ENCODE measurements around the gene COA5.

Gene COA5

DNA sequence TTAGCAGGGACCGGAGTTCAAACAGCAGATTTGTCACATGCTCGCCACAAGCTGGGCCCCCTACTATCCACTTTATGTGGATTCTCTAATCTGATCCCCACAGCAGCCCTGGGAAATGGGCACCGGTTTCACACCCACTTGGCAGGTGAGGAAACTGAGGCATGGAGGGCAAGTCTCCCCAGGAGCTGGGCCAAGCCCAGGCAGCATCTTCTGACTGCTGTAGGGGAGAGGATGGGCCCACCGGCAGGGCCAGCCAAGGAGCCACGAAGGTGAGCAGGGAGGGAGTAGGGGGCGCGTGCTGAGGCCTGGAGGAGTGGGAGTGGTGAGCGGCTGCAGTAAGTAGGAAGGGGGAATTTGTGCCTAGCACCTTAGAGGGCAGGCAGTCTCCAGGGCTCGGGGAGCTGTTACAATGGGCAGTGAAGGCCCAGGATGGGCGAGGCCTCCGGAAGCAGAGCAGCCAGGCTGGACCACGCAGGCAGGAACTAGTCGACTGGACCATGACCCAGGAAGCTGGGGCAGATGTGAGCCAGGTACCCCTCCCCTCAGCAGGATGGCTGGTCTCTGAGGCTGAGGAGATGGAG, 37.1 kb downstream of the COA5 start:
- DNase-seq = no peak

DNA sequence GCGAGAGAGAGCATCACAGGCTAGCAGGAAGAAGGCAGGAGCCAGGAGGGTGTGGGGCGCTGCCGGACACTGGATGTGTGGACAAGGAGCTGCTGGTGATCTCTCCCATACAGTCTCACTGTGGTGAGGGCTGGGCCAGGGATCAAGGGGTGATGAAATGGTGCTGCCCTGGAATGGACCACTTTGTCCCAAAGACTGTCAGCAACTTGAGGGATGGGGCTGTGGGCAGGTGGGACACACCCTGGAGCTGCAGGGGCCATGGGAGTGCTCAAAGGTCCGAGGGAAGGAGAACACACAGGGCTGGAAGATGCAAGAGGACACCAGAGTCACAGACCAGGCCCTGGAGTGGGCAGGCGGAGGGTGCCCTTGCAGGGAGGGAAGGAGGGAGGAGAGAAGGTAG, 38.0 kb downstream of the COA5 start:
- DNase-seq = no peak

DNA sequence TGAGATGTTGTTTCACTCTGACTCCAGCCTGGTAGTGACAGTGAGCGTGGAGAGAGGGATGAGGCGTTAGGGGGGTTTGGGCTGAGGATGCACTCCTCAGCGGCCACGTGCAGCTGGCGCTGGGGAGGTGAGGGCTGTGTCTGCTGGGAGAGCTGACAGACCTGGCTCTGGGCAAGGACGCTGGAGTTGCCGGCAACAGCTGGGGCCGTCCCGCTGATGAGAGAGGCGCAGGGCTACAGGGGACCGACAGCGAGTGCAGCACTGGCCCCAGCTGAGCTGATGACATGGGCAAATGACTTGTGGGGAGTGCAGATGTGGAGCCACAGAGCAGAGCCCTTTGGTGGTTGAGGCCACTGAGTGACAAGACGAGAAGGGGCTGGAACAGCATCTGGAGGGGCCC, 38.4 kb downstream of the COA5 start:
- no peak for DNase-seq

DNA sequence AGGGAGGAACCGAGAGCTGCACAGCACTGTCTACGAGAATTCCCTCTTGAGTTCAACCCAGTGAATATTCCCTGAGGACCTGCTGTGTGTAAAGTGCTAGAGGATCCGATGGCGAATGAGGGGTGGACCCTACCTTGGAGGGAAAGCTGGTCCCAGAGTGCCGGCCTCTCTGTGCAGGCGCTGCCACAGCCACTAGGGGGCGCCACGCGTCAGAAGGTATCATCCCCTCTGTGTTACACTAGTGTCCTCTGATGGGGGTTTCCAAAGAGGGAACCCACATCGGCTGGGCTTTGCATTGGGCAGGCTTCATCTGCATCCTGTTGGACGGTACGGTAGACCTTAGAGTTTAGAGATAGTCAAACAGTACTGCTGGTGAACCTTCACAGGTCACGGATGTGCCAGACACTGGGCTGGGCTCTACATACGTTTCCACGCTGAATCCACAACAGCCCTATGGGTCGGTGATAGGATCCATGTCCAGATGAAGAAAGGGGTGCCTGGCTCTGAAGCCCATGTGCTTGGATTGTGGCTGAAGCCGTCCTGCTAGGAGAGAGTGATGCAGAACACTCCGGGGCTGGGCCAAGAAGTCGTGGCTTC, 39.0 kb downstream of the COA5 start:
- DNase-seq = peak; percentile 75

DNA sequence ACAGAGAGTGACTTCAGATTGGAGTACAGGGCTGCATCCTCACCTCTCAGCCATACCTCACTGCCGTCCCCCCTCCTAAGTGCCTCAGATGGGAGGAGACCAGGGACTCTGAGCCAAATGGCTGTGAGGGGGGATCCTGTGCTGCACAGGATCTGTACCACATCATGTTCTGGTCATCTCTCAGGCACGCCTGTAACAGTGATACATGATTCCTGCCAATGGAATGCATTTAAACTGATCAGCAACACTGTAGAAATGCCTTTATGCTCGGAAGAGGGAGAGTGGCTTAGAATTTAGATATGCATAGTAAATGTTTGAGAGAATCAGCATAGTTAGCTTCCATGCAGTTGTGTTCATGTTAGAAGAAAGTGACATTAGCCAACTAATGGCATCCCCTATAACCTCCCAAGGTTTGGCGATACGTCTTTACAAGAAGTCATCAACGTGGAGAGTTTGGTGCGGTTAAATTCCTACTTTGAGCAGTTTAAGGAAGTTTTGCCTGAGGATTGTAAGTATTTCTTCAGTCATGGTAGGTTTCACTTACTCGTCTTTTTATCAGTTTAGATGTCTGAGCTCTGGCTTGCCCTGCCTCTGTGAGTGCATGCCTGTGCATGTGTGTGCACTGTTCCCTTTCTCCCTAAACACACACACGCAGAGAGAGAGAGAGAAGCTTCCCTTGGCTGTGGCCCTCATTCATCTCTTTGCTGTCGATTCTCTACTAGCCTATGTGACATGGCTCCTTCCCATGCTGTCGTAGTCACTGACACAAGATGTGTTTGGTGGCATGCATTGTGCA, 40.0 kb downstream of the COA5 start:
- DNase-seq = no peak

DNA sequence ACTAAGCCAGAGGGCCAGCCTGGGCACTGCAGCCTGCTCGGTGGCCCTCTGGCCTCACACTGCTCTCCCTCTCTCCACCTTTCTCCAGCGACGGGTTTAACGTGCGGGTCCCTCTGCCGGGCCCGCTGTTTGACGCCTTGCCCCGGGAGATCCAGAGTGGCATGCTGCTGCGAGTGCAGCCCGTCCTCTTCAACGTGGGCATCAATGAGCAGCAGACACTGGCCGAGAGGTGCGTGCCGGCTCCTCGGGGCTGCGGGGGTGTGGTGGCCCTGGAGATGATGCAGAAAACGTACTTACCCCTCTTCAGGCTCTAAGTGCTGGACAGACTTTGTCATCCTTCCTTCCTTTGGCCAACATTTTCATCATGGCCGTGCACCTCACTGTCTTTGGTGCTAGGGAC, 42.4 kb downstream of the COA5 start:
- DNase-seq = no peak

DNA sequence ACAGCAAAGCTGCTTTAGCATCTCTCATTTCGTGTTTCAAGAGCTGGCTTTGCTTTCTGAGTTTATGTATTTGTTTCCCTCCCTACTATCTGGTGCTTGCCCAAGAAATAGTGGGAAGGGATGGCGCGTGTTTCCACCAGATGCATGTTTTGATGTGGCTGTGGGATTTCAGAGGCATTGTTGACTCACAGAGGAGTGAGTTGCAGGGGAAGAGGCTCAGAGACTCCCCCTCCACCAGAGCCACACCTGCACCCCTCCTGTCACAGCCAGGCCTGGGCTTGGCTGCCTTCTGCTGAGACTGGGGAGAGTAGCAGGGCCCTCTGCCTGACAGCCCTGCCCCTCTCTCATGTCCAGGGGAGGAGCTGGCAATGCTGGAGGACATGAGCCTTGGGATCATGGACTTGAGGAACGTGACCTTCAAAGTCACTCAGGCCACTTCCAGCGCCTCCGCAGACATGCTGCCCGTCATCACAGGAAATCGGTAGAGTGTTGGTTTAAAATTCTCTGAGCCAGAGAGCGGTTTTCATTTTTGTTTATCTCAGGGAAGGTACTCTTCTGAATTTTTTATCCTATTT, 42.9 kb downstream of the COA5 start:
- DNase-seq = no peak

DNA sequence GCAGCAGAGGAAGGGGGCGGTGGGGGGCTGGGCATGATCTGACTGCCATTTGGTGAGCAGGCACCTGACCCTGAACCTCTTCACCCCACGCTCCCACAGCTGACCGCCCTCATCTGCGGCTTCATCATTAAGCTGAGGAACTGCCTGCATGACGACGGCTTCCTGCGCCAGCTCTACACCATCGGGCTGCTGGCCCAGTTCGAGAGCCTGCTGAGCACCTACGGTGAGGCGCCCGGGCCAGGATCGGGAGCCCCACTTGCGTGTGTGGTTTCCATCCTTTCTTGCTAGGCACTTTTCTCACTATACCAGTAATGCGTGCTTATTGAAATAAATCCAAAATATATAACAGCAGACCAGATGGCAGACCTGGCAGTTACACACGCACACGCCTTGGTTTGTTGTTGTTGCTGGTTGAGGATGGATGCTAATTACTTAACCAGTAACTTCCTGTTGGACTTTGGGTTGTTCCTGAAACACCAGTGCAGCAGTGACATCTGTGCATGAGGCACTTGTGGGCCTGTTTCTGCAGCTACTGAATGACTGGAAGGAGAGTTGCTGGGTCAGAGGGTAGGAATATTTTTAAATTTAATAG, 43.7 kb downstream of the COA5 start:
- no peak for DNase-seq

DNA sequence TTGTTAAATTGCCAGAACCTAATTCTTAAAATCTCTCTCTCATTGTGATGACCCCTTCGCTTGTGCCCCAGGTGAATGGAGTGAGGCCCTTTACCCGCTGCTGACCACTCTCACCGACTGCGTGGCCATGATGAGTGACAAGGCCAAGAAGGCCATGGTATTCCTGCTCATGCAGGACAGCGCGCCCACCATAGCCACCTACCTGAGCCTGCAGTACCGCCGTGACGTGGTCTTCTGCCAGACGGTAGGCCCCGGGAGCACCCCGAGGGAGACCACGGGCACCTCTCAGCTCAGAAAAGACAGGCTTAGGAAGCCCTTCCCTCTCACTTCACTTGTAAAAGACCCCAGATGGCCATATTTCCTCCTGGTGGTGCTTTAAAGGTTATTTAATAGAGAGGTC, 44.9 kb downstream of the COA5 start:
- DNase-seq = no peak

DNA sequence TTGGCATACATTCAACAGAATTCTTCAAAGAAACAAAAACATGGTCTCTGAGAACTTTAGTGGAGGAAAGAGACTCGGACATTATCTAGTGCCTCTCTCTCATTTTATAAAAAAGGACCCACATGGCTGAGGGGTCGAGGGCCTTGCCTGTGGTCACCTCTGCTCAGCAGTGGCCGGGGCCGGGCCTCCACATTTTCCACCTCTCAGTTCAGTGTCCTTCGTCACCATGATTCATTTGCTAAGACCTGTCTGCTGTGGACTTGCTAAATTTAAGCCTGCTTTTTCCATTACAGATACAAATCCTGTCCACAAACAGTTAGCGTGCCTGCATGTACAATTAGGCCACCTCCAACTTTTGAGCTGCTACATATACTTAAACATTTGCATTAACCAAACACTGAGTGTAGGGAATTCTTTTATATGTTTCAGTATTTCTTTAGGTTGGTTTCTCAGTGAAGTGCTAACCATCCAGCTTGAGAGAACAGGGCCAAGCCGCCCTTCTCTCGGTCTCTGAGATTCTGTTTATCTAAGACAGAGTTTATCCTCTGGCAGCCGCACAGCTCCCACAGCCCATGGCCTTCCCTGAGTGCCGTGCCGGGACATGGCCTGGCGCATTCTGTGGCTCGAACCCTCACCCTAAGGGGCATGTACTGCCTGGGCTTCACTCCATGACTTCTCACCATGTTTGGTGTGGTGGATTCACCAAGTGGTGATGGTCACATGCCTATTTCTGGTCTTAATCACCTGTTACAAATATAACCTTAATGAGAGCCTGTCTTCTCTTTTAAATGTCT, 46.2 kb downstream of the COA5 start:
- DNase-seq = no peak

DNA sequence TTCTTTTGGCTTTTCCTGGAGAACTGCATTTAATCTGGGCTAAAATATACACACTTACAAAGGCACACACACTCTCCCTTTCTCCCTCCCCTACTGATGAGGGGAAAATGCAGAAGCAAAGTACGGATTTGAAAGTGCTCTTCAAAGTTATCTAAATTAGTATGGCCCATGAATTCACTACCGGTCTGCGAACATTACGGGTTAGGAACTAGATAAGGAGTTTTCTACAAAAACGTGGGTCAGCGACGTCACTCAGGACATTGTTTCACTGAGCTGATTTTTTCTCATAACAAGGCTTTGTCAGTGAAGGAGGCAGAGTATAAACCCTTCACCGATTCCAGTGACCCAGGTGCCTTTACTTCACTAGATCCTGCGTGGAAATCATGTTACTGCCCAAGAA, 47.3 kb downstream of the COA5 start:
- DNase-seq = no peak

DNA sequence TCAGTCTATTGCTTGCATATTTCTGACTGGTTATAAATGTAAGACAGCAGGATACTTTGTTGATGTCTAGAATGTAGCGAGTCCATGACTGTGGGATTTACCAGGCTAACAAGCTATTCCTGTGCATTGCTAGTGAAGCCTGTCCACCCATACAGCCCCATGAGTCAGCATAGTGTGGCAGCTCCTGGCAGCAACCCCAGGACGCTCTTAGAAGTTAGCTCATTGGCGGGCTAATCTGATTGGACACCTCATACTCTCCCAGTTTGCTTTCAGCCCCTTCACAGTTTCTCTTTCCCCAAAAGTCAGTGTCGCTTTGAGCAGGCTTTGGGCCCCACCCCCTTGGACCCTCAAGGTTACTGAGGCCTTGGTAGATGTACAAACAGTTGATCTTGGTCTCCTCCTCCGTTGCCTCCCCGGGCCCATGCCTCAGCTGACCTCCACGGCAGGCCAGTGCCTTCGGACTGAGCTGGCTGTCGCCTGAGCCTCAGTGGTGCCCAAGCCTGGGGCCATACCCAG, 48.0 kb downstream of the COA5 start:
- DNase-seq = no peak

DNA sequence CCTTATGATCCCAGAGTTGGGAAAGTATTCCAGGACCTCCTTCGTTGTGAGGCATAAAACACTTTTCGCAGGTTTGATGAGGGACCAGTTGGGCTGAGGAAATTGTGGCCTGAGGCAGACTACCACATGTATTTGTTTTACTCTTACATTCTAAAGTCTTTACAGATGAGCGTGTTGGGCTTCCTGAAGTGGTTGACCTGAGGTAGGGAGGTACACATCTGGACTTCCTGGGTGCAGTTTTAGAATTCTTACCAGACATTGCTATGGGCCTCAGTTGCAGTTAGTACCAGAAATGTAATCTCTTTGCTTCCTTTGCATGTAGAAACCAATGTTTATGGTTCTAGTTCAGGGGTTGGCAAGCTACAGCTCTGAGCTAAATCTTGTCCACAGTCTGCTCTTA, 48.7 kb downstream of the COA5 start:
- no peak for DNase-seq

DNA sequence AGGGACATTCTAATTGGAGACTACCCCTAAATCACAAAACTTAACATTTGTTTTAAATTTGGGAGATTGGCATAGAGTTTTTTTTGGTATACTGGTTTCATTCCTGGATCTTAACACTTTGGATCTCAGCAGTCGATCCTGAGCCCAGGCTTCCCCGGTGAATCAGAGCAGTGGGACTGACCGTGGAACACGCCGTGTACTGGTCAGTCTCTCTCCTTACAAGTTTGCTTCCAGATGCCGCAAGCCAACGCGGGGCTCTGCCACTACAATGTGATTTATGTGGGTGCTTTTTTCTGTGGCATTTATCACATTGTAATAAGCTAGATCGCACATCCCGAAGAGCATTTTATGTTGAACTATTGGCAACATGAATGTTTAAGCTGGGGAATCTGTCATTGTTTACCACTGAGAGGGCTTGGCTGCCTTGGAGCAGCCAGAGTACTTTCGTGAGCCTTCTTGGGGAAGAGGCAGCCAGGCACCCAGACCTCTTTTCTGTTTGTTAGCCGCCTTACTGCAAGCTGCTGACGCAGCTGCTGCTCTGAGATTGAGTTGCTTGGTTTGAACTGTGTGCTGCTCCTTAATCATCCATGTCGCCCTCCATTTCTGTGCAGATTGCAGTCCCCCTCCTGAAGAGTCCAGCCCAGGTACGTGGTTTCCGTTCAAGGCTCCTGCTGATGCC, 49.3 kb downstream of the COA5 start:
- no peak for DNase-seq

DNA sequence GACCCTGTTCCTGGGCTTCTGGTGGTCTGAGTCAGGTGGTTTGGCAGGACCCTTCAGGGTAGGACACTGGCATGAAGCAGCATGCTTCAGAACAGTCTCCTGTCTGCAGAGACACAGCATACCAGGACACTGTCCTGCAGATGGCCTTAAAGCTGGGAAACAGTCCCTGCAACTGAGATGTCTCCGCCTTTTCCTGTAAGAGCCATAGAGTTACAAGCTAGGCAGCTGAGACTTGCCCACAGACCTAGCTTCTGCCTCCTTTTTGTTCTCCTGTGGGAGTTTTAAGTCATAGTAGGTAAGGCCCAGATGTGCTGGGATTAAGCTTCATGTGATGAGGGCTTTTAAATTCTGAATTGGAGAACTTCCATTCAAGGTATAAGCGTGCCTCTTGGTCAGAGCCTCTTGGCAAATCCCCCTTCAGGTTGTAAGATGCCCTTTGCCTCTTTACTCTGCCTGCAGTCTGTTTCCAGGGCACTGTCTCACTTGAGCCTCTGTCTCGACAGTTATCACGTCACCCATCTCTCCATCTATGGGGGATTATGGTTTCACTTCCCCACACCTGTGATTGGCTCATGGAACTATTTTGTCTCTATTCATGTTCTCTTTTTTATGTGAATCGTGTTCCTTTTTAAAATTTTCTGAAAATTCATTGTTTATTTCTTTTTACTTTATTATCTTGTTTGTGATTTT, 51.8 kb downstream of the COA5 start:
- DNase-seq = no peak

DNA sequence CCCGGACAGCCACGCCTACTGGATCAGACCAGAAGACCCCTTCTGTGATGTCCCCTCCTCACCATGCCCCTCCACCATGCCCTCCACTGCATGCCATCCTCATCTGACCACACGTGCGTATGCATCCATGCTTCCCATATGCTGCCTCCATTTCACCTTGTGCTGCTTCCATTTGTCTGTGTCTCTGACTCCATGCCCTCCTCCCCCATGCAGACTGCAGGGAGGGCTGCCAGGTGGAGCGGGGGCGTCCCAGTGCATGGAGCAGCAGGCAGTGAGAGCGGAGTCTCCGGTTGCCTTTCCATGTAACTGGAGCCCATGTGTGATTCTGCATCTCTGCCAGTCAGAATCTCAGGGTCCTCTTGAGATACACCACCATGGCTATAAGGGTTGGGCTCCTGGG, 52.6 kb downstream of the COA5 start:
- DNase-seq = no peak

DNA sequence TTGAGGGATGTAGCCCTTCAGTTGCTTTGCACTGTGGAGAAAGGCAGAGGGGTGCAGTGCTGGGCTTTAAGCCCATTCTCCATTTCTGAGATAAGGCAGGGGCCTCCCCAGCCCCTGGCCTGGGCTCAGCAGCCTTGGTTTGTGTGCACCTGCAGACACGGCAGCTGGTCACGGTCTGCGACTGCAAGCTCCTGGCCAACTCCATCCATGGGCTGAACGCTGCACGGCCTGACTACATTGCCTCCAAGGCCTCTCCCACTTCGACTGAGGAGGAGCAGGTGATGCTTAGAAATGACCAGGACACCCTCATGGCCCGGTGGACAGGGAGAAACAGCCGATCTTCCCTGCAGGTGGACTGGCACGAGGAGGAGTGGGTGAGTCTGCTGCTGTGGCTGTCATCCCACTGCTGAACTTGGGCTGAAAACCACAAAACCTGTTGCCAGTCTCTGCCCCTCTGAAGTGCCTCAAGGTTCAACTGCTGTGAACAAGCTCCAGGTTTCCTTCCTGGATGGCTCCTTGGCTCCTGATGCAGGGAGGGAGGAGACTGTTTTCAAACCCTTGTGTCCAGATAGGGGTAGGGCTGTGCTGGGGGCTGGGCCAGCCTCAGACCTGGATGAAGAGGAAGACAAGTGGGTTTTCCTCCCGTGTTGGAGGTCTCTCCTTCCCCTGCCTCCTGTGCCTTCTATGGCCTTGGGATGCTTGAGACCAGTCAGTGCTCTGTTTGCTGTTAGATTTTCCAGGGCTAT, 54.0 kb downstream of the COA5 start:
- DNase-seq = no peak

DNA sequence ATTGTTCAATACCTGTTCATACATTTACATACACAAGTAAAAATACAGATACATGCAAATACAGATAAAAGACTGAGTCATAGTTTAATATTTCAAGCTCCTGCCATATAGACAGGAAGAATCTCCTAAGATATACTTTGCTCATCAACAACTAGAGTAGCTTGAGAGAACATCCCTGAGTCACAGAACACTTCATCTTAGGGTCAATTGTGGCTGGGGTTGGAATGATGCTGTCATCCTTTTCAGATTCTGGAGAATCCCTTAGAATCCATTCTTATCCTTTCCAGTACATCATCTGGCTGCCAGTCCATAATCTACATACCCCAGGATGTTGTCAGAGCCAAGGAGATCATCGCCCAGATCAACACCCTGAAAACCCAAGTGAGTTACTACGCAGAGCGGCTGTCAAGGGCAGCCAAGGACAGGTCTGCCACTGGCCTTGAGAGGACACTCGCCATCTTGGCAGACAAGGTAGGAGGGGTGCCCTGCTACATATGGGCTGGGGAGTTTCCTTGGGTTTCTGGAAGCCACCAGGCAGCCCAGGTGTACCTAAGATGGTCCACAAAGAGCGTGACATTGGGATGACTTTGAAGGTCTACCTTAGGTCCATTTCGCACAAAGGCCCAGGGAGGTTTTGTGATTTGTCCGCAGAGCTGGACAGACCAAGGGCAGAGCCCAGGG, 55.7 kb downstream of the COA5 start:
- no peak for DNase-seq

DNA sequence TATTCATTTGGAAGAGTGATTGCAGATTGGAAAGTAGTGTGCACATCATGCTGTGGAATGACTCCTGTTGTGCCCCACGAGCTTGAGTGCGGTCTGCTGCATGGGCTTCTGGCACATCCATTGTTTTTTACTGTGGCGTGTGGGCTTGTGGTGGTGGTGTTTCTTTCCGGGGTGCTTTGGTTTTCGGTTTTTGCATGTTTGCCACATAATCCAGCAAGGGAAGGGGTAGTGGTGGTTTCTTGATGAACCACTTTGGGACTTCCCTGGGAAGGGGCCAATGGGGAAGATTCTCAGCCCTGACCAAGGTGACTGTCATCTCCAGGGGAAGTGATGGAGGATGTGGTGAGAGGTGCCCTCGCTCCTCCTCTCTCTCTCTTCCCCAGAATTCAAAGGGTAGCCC, 57.0 kb downstream of the COA5 start:
- no peak for DNase-seq

DNA sequence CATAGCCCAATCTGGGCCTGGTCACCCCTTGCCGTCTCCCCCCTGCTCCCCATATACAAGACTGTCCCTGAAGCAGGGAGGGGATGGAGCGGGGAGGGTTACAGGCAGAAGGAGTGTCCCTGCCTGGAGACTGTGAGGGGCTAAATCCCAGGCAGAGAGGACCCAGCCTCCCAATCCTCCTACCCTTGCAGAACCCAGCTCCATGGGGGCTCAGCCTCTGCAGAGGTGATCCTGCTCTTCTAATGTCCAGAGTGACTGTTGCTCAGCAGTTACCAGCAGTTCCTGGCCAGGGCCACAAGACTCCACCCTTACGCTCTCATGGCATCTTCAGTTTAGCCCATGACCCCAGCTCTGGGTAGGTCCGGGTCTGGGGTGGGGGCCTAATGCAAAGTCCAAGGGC, 58.1 kb downstream of the COA5 start:
- DNase-seq = no peak
